ENCODE results near the gene CACNG5. TPM values are rescaled to one million over a fixed set of nuclear protein-coding genes. Genes with fewer than 3 reads are reported as not detected.

Gene CACNG5
- total RNA-seq, 1 donor from 2014 or later: not detected

GRCh38 chr17:66928949-66929348 lies 94.0 kb downstream of the CACNG5 start:
- H3K79me2 ChIP-seq (ENCODE audit: insufficient read depth, low read length): no peaks in the 10 kb centered on the region

GRCh38 chr17:66929591-66929990 lies 94.7 kb downstream of the CACNG5 start:
- Mint-ChIP-seq H3K27ac (ENCODE audit: unreplicated experiment) (no peak overlapping the region), H3K4me1 (ENCODE audit: low read depth, unreplicated experiment) (no peaks in the 10 kb centered on the region), H3K36me3 (ENCODE audit: low read depth, unreplicated experiment) (no peaks in the 10 kb centered on the region), H3K27me3 (ENCODE audit: low read depth, unreplicated experiment) (peaks cover 30% of the 10 kb centered on the region), H3K4me3 (ENCODE audit: unreplicated experiment) (no peak overlapping the region), H3K9me3 (ENCODE audit: unreplicated experiment) (peaks cover 3% of the 10 kb centered on the region)
- Histone ChIP-seq H3K9ac (ENCODE audit: low read length) (no peak overlapping the region), H4K20me1 (ENCODE audit: insufficient read depth, low read length) (no peaks in the 10 kb centered on the region), H2AFZ (ENCODE audit: low read depth, low read length) (no peak overlapping the region), H3K4me2 (ENCODE audit: low read length) (no peak overlapping the region), H3K79me2 (ENCODE audit: insufficient read depth, low read length) (no peaks in the 10 kb centered on the region), H3K36me3 (ENCODE audit: insufficient read depth, low read length) (no peaks in the 10 kb centered on the region), H3K27me3 (ENCODE audit: insufficient read depth, low read length) (peaks cover 6% of the 10 kb centered on the region), H3K9me3 (ENCODE audit: insufficient read depth, low read depth, low read length) (no peaks in the 10 kb centered on the region), H3K27ac (ENCODE audit: low read depth, low read length) (no peak overlapping the region), H3K4me1 (ENCODE audit: insufficient read depth, low read length) (no peaks in the 10 kb centered on the region), H3K4me3 (ENCODE audit: insufficient read depth, low read depth, low read length) (no peak overlapping the region)
- FAIRE-seq (no peak), DNase-seq (ENCODE audit: low read depth) (no peak)
- TF ChIP-seq EZH2 (IDR thresholded peaks at IDR 0.05; ENCODE audit: insufficient read depth, low read length) (no peak), CTCF (IDR thresholded peaks at IDR 0.05; ENCODE audit: insufficient read depth, low read depth, low read length) (no peak)

More at GRCh38 chr17:66928949-66929348, 94.0 kb downstream of the CACNG5 start:
- H3K4me1 Mint-ChIP-seq (ENCODE audit: low read depth, unreplicated experiment): peaks cover under 1% of the 10 kb centered on the region
- H3K9ac ChIP-seq (ENCODE audit: low read length): no peak overlapping the region
- H3K27ac ChIP-seq (ENCODE audit: low read depth, low read length): no peak overlapping the region
- no peak overlapping the region for H3K4me2 ChIP-seq (ENCODE audit: low read length)
- H3K27me3 ChIP-seq (ENCODE audit: insufficient read depth, low read length): peaks cover 6% of the 10 kb centered on the region
- FAIRE-seq: no peak
- H4K20me1 ChIP-seq (ENCODE audit: insufficient read depth, low read length): no peaks in the 10 kb centered on the region
- no peaks in the 10 kb centered on the region for H3K36me3 ChIP-seq (ENCODE audit: insufficient read depth, low read length)
- no peak overlapping the region for H2AFZ ChIP-seq (ENCODE audit: low read depth, low read length)
- no peaks in the 10 kb centered on the region for H3K9me3 ChIP-seq (ENCODE audit: insufficient read depth, low read depth, low read length)
- TF ChIP-seq EZH2 (IDR thresholded peaks at IDR 0.05; ENCODE audit: insufficient read depth, low read length) (no peak), CTCF (IDR thresholded peaks at IDR 0.05; ENCODE audit: insufficient read depth, low read depth, low read length) (no peak)
- no peaks in the 10 kb centered on the region for H3K4me1 ChIP-seq (ENCODE audit: insufficient read depth, low read length)
- no peaks in the 10 kb centered on the region for H3K36me3 Mint-ChIP-seq (ENCODE audit: low read depth, unreplicated experiment)
- H3K27ac Mint-ChIP-seq (ENCODE audit: unreplicated experiment): no peak overlapping the region
- no peak for DNase-seq (ENCODE audit: low read depth)
- H3K4me3 ChIP-seq (ENCODE audit: insufficient read depth, low read depth, low read length): no peak overlapping the region
- no peak overlapping the region for H3K4me3 Mint-ChIP-seq (ENCODE audit: unreplicated experiment)
- H3K27me3 Mint-ChIP-seq (ENCODE audit: low read depth, unreplicated experiment): peaks cover 30% of the 10 kb centered on the region
- H3K9me3 Mint-ChIP-seq (ENCODE audit: unreplicated experiment): peaks cover 3% of the 10 kb centered on the region

- Histone ChIP-seq H3K9ac (ENCODE audit: low read length) (no peak overlapping the region), H3K27me3 (ENCODE audit: insufficient read depth, low read length) (peaks cover 6% of the 10 kb centered on the region), H3K4me1 (ENCODE audit: insufficient read depth, low read length) (no peaks in the 10 kb centered on the region), H3K79me2 (ENCODE audit: insufficient read depth, low read length) (no peaks in the 10 kb centered on the region), H3K4me2 (ENCODE audit: low read length) (no peak overlapping the region), H3K4me3 (ENCODE audit: insufficient read depth, low read depth, low read length) (no peak overlapping the region), H2AFZ (ENCODE audit: low read depth, low read length) (no peak overlapping the region), H3K27ac (ENCODE audit: low read depth, low read length) (no peak overlapping the region), H3K36me3 (ENCODE audit: insufficient read depth, low read length) (no peaks in the 10 kb centered on the region), H3K9me3 (ENCODE audit: insufficient read depth, low read depth, low read length) (no peaks in the 10 kb centered on the region), H4K20me1 (ENCODE audit: insufficient read depth, low read length) (no peaks in the 10 kb centered on the region)
- Mint-ChIP-seq H3K27ac (ENCODE audit: unreplicated experiment) (peak overlapping the region; percentile 38), H3K4me3 (ENCODE audit: unreplicated experiment) (no peak overlapping the region), H3K27me3 (ENCODE audit: low read depth, unreplicated experiment) (peaks cover 32% of the 10 kb centered on the region), H3K36me3 (ENCODE audit: low read depth, unreplicated experiment) (no peaks in the 10 kb centered on the region), H3K9me3 (ENCODE audit: unreplicated experiment) (peaks cover 3% of the 10 kb centered on the region), H3K4me1 (ENCODE audit: low read depth, unreplicated experiment) (no peaks in the 10 kb centered on the region)
- TF ChIP-seq CTCF (IDR thresholded peaks at IDR 0.05; ENCODE audit: insufficient read depth, low read depth, low read length) (no peak), EZH2 (IDR thresholded peaks at IDR 0.05; ENCODE audit: insufficient read depth, low read length) (no peak)
- DNase-seq (ENCODE audit: low read depth) (no peak), FAIRE-seq (no peak)
These were observed 96.0 kb downstream of the CACNG5 start for GRCh38 chr17:66930933-66931332.

Data from astrocyte (in vitro differentiated cells and primary cell).